Ovary (tissue), 9 donors: ENCODE data around the gene TXN2. TPM values are rescaled to one million over a fixed set of nuclear protein-coding genes. Genes with fewer than 3 reads are reported as not detected.

Source experiments
- DNase-seq, 5 donors: peaks; one replicate each; pipeline ENCODE4 v3.0.0-alpha.2; 2019 to 2020
- H3K27ac ChIP-seq, 2 donors: fragments of 200-600 bp; one replicate each; pipeline versions ENCODE4 v1.5.1 to v1.8.0; 2019 to 2022
- H3K27me3 ChIP-seq: fragments of 200-600 bp; one replicate; pipeline ENCODE4 v1.8.0; 2022
- H3K36me3 ChIP-seq: fragments of 200-600 bp; sonication (generic); one replicate; pipeline ENCODE4 v1.5.1; 2019
- H3K4me1 ChIP-seq: one replicate; pipeline ENCODE4 v1.8.1; 2013; ENCODE audit warnings: mild to moderate bottlenecking, moderate library complexity; ENCODE audit not compliant: insufficient read depth
- H3K4me3 ChIP-seq: fragments of 200-600 bp; sonication (generic); one replicate; pipeline ENCODE4 v1.5.1; 2017
- H3K9me3 ChIP-seq, 2 donors: fragments of 200-600 bp in 1 of 2; sonication (generic) in 1 of 2; one replicate each; pipeline versions ENCODE4 v1.5.1 to v1.8.1; 2013 to 2019; ENCODE audit warnings: mild to moderate bottlenecking in 1 of 2, moderate library complexity in 1 of 2
- CTCF ChIP-seq, 3 donors: fragments of 450-650 bp in 2 of 3; fragments of 200-600 bp in 1 of 3; IDR thresholded peaks; one replicate each; pipeline versions ENCODE4 v1.5.1 to v1.8.0; 2016 to 2022; ENCODE audit warnings: antibody characterized with exemption in 3 of 3, mild to moderate bottlenecking in 1 of 3
- EP300 ChIP-seq: sonication (generic); formaldehyde crosslinking; IDR thresholded peaks from one replicate; pipeline ENCODE4 v1.6.1; 2017; ENCODE audit warnings: antibody characterized with exemption
- POLR2A ChIP-seq: fragments of 450-650 bp; IDR thresholded peaks from one replicate; pipeline ENCODE4 v1.6.1; 2017; ENCODE audit warnings: antibody characterized with exemption, mild to moderate bottlenecking, moderate library complexity
- WGBS, 3 donors: extraction: QIAGEN DNeasy Blood & Tissue Kit in 1 of 3; methylation state at CpG; one replicate each; pipeline versions ENCODE4 v1.1.5 to v1.1.7; 2013 to 2017; 5-methylcytosine and 5-hydroxymethylcytosine counted together
- intact Hi-C, 4 donors: fragments of 100-400 bp; cut with DNase I; formaldehyde crosslinking; loops; one replicate each; pipeline versions ENCODE4 v1.11.0 to v1.15.1; 2022 to 2023
- polyA plus RNA-seq, 2 donors: library from polyadenylated mRNA; stranded (reverse); fragments of 200-250 nt in 1 of 2; fragments of 350-450 nt in 1 of 2; fragmentation: Illumina TruSeq in 1 of 2; extraction: RNeasy Lipid Tissue Mini Kit (QIAGEN cat#74804) in 1 of 2; gene quantifications; one replicate each; pipeline ENCODE4 v1.2.3, GENCODE V29; 2013 to 2014
- total RNA-seq, 7 donors: library from RNA; depleted of rRNA in 2 of 7; stranded (reverse); fragments of >200 nt in 2 of 7; fragmentation: NEBNext Ultra II Directional in 3 of 7; extraction: Animal tissue kit (Norgen Biotek cat#: 25700) in 3 of 7; gene quantifications; one replicate each; pipeline versions ENCODE4 v1.1.0 to v1.2.4, GENCODE V29; 2016 to 2023
- donor health status: DM: no; HTN: no; CAD: no; lungs with moderate emphysema.
- donor health status: DM: no; HTN: no; CAD: no.
- donor health status: Bipolar disorder and iron deficiency.
- donor health status: DM: yes; HTN: yes; CAD: no.
- donor health status: DM: no; HTN: no; CAD: no.
- donor health status: DM: yes; HTN: yes; CAD: no.

TXN2 gene
- total and polyA plus RNA-seq, 9 donors = 60.9 to 118 (median 80.8) TPM

- Histone ChIP-seq H3K27ac (no peak overlapping the region), H3K4me1 (no peaks in the 10 kb centered on the region), H3K9me3 (no peaks in the 10 kb centered on the region), H3K4me3 (no peak overlapping the region), H3K36me3 (peaks cover 3% of the 10 kb centered on the region), H3K27me3 (no peaks in the 10 kb centered on the region)
- TF ChIP-seq POLR2A (no peak), CTCF (IDR thresholded peaks at IDR 0.05) (no peak), EP300 (no peak)
- DNase-seq = no peak
- intact Hi-C loops = no loop called here
- WGBS, 3 donors = 75 to 78% (median 77%) methylated on average over 16 of the region's 16 CpGs
Measured at GRCh38 chr22:36493690-36494110, 12.3 kb upstream of the TXN2 start.

GRCh38 chr22:36492109-36492508 lies 10.7 kb upstream of the TXN2 start:
- no peaks in the 10 kb centered on the region for H3K9me3 ChIP-seq
- H3K4me1 ChIP-seq = no peaks in the 10 kb centered on the region
- TF ChIP-seq POLR2A (no peak), EP300 (no peak), CTCF (IDR thresholded peaks at IDR 0.05) (no peak)

GRCh38 chr22:36491155-36491554 lies 9.7 kb upstream of the TXN2 start:
- Histone ChIP-seq H3K4me1 (no peaks in the 10 kb centered on the region), H3K27me3 (no peaks in the 10 kb centered on the region), H3K36me3 (peaks cover 3% of the 10 kb centered on the region), H3K9me3 (no peaks in the 10 kb centered on the region), H3K4me3 (no peak overlapping the region), H3K27ac (no peak overlapping the region)
- 89 to 92% (median 91%) methylated on average over 7 of the region's 7 CpGs for WGBS, 3 donors
- TF ChIP-seq POLR2A (no peak), CTCF (IDR thresholded peaks at IDR 0.05) (no peak), EP300 (no peak)
- DNase-seq = no peak
- intact Hi-C loops = no loop called here

More at GRCh38 chr22:36492109-36492508, 10.7 kb upstream of the TXN2 start:
- H3K4me3 ChIP-seq = no peak overlapping the region
- H3K27me3 ChIP-seq = no peaks in the 10 kb centered on the region
- 87 to 97% (median 94%) methylated on average over 5 of the region's 5 CpGs for WGBS, 3 donors
- H3K36me3 ChIP-seq = peaks cover 3% of the 10 kb centered on the region
- intact Hi-C loops = no loop called here
- DNase-seq = no peak
- H3K27ac ChIP-seq = no peak overlapping the region

- no peaks in the 10 kb centered on the region for H3K4me1 ChIP-seq
- TF ChIP-seq CTCF (IDR thresholded peaks at IDR 0.05) (no peak), EP300 (no peak), POLR2A (no peak)
- peaks cover 3% of the 10 kb centered on the region for H3K36me3 ChIP-seq
- H3K27ac ChIP-seq = no peak overlapping the region
- no peaks in the 10 kb centered on the region for H3K27me3 ChIP-seq
- intact Hi-C loops = no loop called here
- no peak for DNase-seq
- WGBS, 3 donors = 84 to 88% (median 86%) methylated on average over 13 of the region's 13 CpGs
- no peaks in the 10 kb centered on the region for H3K9me3 ChIP-seq
- no peak overlapping the region for H3K4me3 ChIP-seq
Measured at GRCh38 chr22:36486619-36487384, 5.4 kb upstream of the TXN2 start.
